MM.1S (cell line): ENCODE results near the gene ACO2.

Source experiments
- DNase-seq: peaks from one replicate; pipeline ENCODE4 v3.0.0-alpha.2; 2015
- H2AFZ ChIP-seq: fragments of 300-600 bp; sonication (generic); 2 replicates; pipeline ENCODE4 v1.6.0; 2016; ENCODE audit warnings: antibody characterized with exemption, low read length
- H3F3A ChIP-seq: fragments of 300-600 bp; sonication (generic); 2 replicates; pipeline ENCODE4 v1.6.1; 2016; ENCODE audit warnings: mild to moderate bottlenecking, antibody characterized with exemption, low read length, moderate library complexity, mixed read lengths; ENCODE audit not compliant: insufficient read depth
- H3K27ac ChIP-seq: fragments of 300-600 bp; sonication (generic); 2 replicates; pipeline ENCODE4 v1.5.1; 2016; ENCODE audit warnings: mild to moderate bottlenecking, low read length
- H3K27me3 ChIP-seq: fragments of 300-600 bp; sonication (generic); replicated peaks from 2 replicates; pipeline ENCODE4 v1.6.0; 2016; ENCODE audit warnings: low read length; ENCODE audit not compliant: insufficient read depth
- H3K36me3 ChIP-seq: fragments of 300-600 bp; sonication (generic); replicated peaks from 2 replicates; pipeline ENCODE4 v1.6.1; 2016; ENCODE audit warnings: mild to moderate bottlenecking, low read length, mixed read lengths; ENCODE audit not compliant: insufficient read depth
- H3K4me1 ChIP-seq: fragments of 300-600 bp; sonication (generic); 2 replicates; pipeline ENCODE4 v1.6.1; 2016; ENCODE audit warnings: low read length, mixed read lengths
- H3K4me2 ChIP-seq: fragments of 300-600 bp; sonication (generic); 2 replicates; pipeline ENCODE4 v1.6.0; 2016; ENCODE audit warnings: low read depth, low read length
- H3K4me3 ChIP-seq: fragments of 300-600 bp; sonication (generic); 2 replicates; pipeline ENCODE4 v1.5.1; 2016; ENCODE audit warnings: low read length, mixed read lengths
- H3K79me2 ChIP-seq: fragments of 300-600 bp; sonication (generic); 2 replicates; pipeline ENCODE4 v1.6.1; 2016; ENCODE audit warnings: mixed run types, low read length, mixed read lengths
- H3K9ac ChIP-seq: fragments of 300-600 bp; sonication (generic); 2 replicates; pipeline ENCODE4 v1.6.1; 2016; ENCODE audit warnings: low read length, mixed read lengths
- H3K9me2 ChIP-seq: fragments of 300-600 bp; sonication (generic); replicated peaks from 2 replicates; pipeline ENCODE4 v1.6.1; 2016; ENCODE audit warnings: mild to moderate bottlenecking, low read length, mixed read lengths; ENCODE audit not compliant: insufficient read depth
- H3K9me3 ChIP-seq: fragments of 300-600 bp; sonication (generic); replicated peaks from 2 replicates; pipeline ENCODE4 v1.6.1; 2016; ENCODE audit warnings: mild to moderate bottlenecking, low read length, mixed read lengths; ENCODE audit not compliant: insufficient read depth
- H4K20me1 ChIP-seq: fragments of 300-600 bp; sonication (generic); 2 replicates; pipeline ENCODE4 v1.6.1; 2016; ENCODE audit warnings: mild to moderate bottlenecking, low read length, moderate library complexity, mixed read lengths; ENCODE audit not compliant: insufficient read depth
- EZH2 ChIP-seq: fragments of 300-600 bp; sonication (generic); optimal IDR thresholded peaks from 2 replicates; pipeline ENCODE3; 2017; ENCODE audit warnings: low read depth, mild to moderate bottlenecking, antibody characterized with exemption, low read length, mixed read lengths
- EZH2phosphoT487 ChIP-seq: fragments of 300-600 bp; sonication (generic); IDR thresholded peaks from 2 replicates; pipeline ENCODE4 v1.6.1; 2018; ENCODE audit warnings: antibody characterized with exemption, low read length
- TF ChIP-seq, protein P1 (sequence below): fragments of 300-600 bp; sonication (generic); IDR thresholded peaks from 2 replicates; pipeline ENCODE4 v1.5.1; 2016; ENCODE audit warnings: antibody characterized with exemption, low read length, mixed read lengths

The ACO2 gene

DNA sequence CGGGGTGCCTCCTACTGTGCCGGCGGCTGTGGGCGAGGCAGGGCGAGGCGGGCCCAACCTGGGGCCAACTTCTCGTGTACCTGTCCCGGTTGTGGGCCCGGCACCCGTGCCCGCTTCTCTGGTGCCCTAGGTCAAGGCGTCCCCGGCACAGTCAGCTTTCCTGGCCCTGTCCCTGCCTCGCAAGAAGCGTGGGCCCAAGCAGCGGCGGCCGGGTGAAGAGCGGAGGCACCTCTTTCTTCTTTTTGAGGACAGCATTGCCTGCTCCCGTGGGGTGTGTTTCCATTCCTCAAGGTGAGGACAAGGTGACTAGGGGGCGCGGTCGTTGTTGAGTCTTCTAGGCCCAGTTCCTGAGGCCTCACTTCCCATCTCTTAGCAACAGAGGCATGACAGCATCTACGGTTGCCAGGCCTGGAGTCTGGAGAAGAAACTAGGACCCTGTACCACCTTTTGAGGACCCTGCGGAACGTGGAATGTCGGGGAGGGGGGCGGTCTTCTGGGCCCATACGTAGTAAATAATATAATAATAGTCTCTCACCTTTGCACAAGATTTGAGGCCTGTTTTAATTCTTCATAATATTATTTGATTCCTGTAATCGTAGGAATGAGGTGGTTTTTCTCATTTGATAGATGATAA is 418 bp downstream of the ACO2 start:
- Histone ChIP-seq H3K4me1 (peaks cover 23% of the 10 kb centered on the region), H4K20me1 (0 out of 2 replicates have a peak, but pooled peaks cover 14% of the 10 kb centered on the region), H3K4me3 (peak overlapping the region; percentile 96), H3K27ac (peak overlapping the region; percentile 90), H2AFZ (peak overlapping the region; percentile 50; the same call in 1 of the 2 replicates), H3K4me2 (peak overlapping the region; percentile 97), H3K36me3 (peaks cover 20% of the 10 kb centered on the region; the same call in 1 of the 2 replicates), H3K9ac (peak overlapping the region; percentile 97), H3K9me2 (no peaks in the 10 kb centered on the region), H3F3A (peaks cover 4% of the 10 kb centered on the region), H3K27me3 (no peaks in the 10 kb centered on the region), H3K79me2 (peaks cover 91% of the 10 kb centered on the region), H3K9me3 (no peaks in the 10 kb centered on the region)
- TF ChIP-seq EZH2phosphoT487: no peak
- TF ChIP-seq, protein P1, sequence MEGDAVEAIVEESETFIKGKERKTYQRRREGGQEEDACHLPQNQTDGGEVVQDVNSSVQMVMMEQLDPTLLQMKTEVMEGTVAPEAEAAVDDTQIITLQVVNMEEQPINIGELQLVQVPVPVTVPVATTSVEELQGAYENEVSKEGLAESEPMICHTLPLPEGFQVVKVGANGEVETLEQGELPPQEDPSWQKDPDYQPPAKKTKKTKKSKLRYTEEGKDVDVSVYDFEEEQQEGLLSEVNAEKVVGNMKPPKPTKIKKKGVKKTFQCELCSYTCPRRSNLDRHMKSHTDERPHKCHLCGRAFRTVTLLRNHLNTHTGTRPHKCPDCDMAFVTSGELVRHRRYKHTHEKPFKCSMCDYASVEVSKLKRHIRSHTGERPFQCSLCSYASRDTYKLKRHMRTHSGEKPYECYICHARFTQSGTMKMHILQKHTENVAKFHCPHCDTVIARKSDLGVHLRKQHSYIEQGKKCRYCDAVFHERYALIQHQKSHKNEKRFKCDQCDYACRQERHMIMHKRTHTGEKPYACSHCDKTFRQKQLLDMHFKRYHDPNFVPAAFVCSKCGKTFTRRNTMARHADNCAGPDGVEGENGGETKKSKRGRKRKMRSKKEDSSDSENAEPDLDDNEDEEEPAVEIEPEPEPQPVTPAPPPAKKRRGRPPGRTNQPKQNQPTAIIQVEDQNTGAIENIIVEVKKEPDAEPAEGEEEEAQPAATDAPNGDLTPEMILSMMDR: no peak
- TF ChIP-seq EZH2: no peak
- DNase-seq: peak; percentile 61

DNA sequence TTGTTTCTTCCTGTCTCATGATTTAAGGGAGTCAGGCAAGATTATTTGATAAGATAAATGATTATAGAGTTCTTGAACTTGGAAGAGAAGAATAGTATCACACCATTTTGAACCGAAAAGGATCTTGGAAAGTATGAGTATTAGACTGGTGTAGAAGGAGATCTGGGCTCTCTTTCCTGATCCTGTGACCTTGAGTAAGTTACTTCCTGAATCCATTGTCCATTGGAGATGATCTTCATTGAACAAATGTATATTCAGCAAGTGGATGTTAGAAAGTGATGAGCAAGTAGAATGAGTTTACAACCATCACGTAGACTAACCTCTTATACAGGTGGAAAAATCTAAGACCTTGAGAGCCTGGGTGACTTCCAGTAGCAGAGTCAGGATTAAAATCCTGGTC is 2.0 kb downstream of the ACO2 start:
- no peaks in the 10 kb centered on the region for H3K27me3 ChIP-seq
- peaks cover 23% of the 10 kb centered on the region for H3K4me1 ChIP-seq
- H3K9me2 ChIP-seq: no peaks in the 10 kb centered on the region
- H3K4me2 ChIP-seq: 0 out of 2 replicates have a peak overlapping the region, but pooled peaks have one; percentile 97
- H3K4me3 ChIP-seq: no peak overlapping the region
- peaks cover 4% of the 10 kb centered on the region for H3F3A ChIP-seq
- H3K79me2 ChIP-seq: peaks cover 93% of the 10 kb centered on the region
- H4K20me1 ChIP-seq: peaks cover 14% of the 10 kb centered on the region; the same call in 1 of the 2 replicates
- H3K36me3 ChIP-seq: peaks cover 12% of the 10 kb centered on the region; the same call in 1 of the 2 replicates
- TF ChIP-seq EZH2phosphoT487: no peak
- no peak for TF ChIP-seq EZH2
- TF ChIP-seq, protein P1: no peak
- H3K27ac ChIP-seq: no peak overlapping the region
- DNase-seq: no peak
- no peak overlapping the region for H3K9ac ChIP-seq
- no peaks in the 10 kb centered on the region for H3K9me3 ChIP-seq
- no peak overlapping the region for H2AFZ ChIP-seq

DNA sequence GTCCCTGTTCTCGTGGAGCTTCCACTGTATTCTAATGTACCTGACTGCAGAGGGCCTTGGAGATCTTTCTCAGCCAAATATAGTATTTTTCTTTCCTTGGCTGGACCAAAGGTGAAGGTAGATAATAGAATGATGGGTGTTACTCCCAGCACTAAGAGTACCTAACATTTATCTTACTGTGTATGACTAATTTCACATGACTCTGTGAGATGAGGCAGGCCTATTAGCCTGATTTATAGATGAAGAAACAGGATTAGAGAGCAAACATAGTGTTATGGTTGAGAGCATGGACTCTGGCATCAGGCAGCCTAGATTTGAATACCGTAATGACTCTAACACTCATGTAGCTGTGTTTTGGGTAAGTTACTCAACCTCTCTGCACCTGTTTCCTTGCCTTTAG is 2.7 kb downstream of the ACO2 start:
- no peak for DNase-seq
- Histone ChIP-seq H3K9me2 (no peaks in the 10 kb centered on the region), H3K36me3 (peaks cover 10% of the 10 kb centered on the region; the same call in 1 of the 2 replicates), H3K9me3 (no peaks in the 10 kb centered on the region), H3K79me2 (peaks cover 93% of the 10 kb centered on the region), H2AFZ (no peak overlapping the region), H3K4me1 (peaks cover 23% of the 10 kb centered on the region), H3K27me3 (no peaks in the 10 kb centered on the region), H3K4me3 (no peak overlapping the region), H4K20me1 (peaks cover 14% of the 10 kb centered on the region; the same call in 1 of the 2 replicates), H3K9ac (no peak overlapping the region), H3K4me2 (no peak overlapping the region), H3F3A (peaks cover 4% of the 10 kb centered on the region), H3K27ac (no peak overlapping the region)
- no peak for TF ChIP-seq EZH2phosphoT487
- TF ChIP-seq, protein P1: no peak
- TF ChIP-seq EZH2: no peak
